AG09319 (cell line): ENCODE data around the gene SCAF1.

ENCODE experiments used
- DNase-seq: peaks from one replicate; pipeline ENCODE4 v3.0.0-alpha.2; 2010; ENCODE audit warnings: low read depth; ENCODE audit errors: extremely low read depth
- CTCF ChIP-seq: IDR thresholded peaks from 2 replicates; pipeline ENCODE4 v1.5.1; 2011; ENCODE audit warnings: low read depth, mild to moderate bottlenecking, inconsistent platforms, low read length, moderate library complexity

SCAF1 gene

GRCh38 chr19:49679771-49680413 is 37.9 kb downstream of the SCAF1 start:
- no peak for DNase-seq
- no peak for TF ChIP-seq CTCF

DNA sequence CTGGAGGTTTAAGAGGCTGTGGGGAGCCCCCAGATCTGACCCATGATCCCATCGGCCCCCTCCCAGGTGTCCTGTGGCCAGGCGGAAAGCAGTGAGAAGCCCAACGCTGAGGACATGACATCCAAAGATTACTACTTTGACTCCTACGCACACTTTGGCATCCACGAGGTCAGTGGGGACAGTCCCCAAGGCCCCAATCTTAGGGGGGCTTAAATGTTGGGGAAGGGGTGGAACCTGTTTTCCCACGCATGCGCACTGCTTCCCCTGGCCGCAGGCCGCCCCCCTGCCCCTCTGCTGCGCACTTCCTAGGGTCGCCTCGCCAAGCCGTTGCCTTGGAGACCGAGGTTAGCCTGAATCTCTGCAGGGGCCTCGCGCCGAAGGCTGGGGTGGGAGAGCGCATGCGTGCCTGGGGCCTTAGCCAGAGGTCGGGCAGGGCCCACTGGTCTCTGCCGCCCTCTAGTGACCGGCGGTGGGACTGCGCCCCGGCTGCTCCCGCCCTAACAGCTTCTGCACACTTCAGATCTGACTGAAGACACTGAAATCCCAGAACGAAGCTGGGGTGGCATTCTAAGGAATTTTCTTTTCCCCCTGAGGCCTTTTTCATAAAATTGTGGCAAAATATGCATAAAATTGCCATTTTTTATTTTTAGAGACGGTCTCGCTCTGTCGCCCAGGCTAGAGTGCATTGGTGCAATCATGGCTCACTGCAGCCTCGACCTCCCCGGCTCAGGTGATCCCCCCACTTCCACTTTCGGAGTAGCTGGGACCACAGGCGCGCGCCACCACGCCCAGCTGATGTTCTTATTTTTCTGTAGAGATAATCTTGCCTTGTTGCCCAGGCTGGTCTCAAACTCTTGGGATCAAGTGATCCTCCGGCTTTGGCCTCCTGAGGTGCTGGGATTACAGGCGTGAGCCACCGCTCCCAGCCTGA is 38.7 kb downstream of the SCAF1 start:
- peak; percentile 100 for TF ChIP-seq CTCF
- peak; percentile 53 for DNase-seq

- DNase-seq, result no peak
- TF ChIP-seq CTCF, result no peak
Measured at GRCh38 chr19:49681830-49682229, 39.8 kb downstream of the SCAF1 start.

DNA sequence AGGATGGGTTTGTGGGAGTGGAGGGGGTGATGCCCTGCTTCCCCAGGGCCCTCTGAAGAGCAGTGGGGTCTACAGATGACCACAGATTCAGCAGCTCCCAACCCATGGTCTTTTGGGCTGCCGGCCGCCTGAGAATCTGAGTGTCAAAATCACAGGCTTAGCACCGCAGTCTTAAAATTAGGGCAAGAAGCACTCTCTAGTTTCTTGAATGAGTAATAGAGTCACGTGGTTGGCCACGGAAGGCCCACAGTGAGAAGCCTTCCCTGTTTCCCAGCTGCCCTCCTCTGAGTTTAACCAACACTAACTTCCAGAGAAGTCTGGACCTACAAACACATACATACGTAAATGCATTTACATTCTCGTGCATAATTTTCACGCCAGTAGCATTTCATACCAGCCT is 40.3 kb downstream of the SCAF1 start:
- TF ChIP-seq CTCF, result no peak
- no peak for DNase-seq

- TF ChIP-seq CTCF, result no peak
- DNase-seq, result no peak
Measured at GRCh38 chr19:49683814-49684250, 41.8 kb downstream of the SCAF1 start.

DNA sequence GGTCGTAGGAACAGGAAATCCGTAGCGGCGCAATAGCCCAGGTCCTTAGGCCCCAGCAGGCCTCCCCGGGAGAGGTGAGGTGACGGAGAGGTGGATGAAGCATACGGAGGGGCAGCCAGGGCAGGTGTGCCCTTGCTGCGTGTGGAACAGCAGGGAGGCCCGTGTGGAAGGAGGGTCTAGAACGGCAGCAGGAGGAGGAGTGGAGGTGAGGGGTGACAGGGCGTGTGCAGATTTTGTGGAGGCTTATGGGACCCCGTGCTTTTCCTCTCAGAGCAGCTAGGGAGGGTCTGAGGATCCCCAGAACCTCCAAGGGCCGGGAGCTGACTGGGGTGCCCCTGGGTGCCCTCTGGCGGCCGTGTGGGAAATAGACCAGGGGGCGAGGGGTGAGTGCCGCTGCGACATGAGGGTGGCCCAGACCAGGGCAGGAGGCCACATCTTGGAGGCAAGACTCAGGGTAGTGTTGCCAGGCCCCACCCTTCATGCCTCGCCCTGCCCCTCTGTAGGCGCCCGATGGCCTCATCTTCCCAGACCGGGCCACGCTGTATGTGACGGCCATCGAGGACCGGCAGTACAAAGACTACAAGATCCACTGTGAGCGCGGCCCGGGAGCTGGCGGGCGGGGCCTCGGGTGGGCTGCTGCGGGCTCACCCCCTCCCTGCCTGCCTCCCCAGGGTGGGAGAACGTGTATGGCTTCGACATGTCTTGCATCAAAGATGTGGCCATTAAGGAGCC is 42.4 kb downstream of the SCAF1 start:
- peak; percentile 47 for TF ChIP-seq CTCF
- DNase-seq, result no peak

- DNase-seq, result no peak
- TF ChIP-seq CTCF, result no peak
Measured at GRCh38 chr19:49684983-49685553, 43.1 kb downstream of the SCAF1 start.
